HG02884 (cell line): ENCODE results near the gene PRPH2.

Experiments
- ATAC-seq: cut with Tn5 transposase; IDR thresholded peaks from one replicate; pipeline ENCODE4 v1.9.1; 2021; ENCODE audit warnings: mild to moderate bottlenecking, moderate library complexity; ENCODE audit not compliant: unreplicated experiment

The PRPH2 gene, protein sequence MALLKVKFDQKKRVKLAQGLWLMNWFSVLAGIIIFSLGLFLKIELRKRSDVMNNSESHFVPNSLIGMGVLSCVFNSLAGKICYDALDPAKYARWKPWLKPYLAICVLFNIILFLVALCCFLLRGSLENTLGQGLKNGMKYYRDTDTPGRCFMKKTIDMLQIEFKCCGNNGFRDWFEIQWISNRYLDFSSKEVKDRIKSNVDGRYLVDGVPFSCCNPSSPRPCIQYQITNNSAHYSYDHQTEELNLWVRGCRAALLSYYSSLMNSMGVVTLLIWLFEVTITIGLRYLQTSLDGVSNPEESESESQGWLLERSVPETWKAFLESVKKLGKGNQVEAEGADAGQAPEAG

DNA sequence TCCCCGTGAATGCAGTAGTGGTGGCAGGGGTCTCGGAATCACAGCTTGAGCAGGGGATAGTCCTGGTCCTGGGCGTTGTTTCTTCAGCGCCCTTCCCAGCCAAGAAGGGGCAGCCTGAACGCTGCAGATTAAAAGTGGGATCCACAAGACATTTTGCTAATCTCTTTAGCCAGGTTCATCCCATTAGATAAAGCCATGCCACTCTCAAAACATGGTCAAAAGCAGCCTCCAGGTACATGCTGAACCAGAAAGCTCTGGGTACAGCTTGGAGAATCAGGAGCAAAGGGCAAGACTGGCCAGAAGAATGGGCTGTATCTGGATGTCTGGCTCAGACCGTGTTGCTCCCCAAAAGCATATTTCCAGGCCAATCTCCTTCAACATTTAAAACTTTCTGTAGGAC is at the start of gene PRPH2:
PRPH2 (minus strand) TSS at position 101 of the 400 bp plus-strand sequence. CDS start 263 bp downstream, outside the sequence.
- ATAC-seq, result no peak

DNA sequence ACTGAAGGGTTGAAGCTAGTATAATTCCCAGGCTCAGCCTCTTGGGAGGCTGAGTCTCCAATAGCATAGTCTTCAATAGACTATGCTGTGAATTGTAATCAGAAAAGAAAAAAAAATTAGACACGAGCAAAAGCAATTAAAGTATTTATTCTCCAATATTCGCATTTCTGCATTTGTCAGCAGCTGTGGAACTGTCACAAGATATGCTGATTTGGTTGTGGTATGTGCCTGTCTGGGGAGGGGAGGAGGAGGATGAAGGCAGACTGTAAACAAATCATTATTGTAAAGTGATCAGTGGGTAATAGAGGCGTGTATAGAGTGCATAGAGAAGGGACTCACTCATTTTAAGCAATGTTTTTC is 49.3 kb upstream of the PRPH2 start:
- ATAC-seq, result no peak

- ATAC-seq, result no peak
These were observed 47.4 kb upstream of the PRPH2 start for GRCh38 chr6:42769836-42770235.

DNA sequence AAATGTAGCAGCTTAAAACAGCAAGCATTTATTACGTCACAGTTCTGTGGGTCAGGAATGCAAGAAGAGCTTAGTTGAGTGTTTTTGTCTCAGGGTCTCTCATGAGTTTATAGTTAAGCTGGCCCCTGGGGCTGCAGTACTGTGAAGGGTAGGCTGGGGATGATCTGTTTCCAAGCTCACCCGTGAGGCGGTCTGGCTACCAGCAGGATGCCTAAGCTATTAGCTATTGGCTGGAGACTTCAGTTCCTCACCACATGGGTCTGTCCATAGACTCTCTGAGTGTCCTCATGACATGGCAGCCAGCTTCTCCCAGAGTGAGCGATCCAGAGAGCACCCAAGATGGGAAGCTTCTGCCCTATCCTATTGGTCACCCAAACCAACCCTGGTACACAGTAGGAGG is 46.7 kb upstream of the PRPH2 start:
- ATAC-seq, result no peak

- no peak for ATAC-seq
These were observed 43.8 kb upstream of the PRPH2 start for GRCh38 chr6:42766163-42766670.

GRCh38 chr6:42764911-42765648 is 42.7 kb upstream of the PRPH2 start:
- ATAC-seq, result no peak

GRCh38 chr6:42762950-42763349 is 40.6 kb upstream of the PRPH2 start:
- ATAC-seq, result no peak

DNA sequence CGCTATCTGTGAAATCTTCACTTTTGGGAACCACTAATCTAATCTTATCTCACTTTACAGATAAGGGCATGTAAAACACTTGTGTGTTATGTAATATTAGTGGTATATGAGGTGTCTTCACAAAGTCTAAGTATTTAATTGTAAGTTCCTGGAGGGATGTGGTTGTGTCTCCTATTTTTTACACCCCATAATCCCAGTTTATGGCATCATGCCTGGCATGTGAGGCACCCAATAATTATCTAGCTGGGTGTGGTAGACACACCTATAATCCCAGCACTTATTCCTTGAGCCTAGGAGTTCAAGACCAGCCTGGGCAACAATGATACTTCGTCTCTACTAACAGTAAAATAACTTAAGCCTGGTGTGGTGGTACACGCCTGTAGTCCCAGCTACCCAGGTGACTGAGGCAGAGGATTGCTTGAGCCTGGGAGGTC is 40.0 kb upstream of the PRPH2 start:
- no peak for ATAC-seq

DNA sequence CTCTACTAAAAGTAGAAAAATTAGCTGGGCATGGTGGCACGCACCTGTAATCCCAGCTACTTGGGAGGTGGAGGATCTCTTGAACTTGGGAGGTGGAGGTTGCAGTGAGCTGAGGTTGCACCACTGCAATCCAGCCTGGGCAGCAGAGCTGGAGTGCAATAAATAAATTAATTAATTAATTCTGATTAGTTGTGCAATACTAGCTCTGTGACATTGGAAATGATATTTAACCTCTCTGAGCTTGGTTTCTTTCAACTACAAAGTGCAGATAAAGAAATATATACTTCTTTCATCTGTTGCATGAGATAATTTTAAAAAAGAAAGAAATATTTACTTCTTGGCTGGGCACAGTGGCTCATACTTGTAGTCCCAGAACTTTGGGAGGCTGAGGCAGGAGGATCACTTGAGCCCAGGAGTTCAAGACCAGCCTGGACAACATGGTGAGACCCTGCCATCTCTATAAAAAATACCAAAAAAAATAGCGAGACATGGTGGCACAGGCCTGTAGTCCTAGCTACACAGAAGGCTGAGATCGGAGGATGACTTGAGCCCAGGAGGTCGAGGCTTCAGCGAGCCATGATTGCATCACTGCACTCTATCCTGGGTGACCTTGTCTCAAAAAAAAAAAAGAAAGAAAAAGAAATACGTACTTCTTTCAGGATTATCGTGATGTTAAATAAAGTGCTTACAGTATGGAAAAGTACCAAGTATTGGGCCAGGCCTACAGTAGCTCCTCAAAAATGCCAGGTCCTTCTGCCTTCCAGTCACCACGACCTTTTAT is 39.1 kb upstream of the PRPH2 start:
- no peak for ATAC-seq

GRCh38 chr6:42758756-42759430 is 36.5 kb upstream of the PRPH2 start:
- no peak for ATAC-seq

DNA sequence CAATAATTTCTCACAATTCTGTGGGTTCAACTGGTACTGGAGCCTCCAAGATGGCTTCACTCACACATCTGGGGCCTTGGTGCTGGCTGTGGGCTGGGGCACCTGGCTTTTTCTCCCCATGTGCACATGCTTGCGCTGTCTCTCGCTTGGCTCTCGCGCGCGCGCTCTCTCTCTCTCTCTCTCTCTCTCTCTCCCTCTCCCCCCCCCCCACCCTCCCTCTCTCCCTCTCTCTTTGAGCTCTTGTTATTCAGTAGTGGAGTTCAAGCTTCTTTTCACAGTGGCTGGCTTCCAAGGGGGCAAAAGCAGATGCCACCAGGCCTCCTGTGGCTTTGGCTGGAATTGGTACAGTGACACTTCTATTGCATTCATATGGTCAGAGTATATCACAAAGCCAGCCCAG is 34.3 kb upstream of the PRPH2 start:
- no peak for ATAC-seq

DNA sequence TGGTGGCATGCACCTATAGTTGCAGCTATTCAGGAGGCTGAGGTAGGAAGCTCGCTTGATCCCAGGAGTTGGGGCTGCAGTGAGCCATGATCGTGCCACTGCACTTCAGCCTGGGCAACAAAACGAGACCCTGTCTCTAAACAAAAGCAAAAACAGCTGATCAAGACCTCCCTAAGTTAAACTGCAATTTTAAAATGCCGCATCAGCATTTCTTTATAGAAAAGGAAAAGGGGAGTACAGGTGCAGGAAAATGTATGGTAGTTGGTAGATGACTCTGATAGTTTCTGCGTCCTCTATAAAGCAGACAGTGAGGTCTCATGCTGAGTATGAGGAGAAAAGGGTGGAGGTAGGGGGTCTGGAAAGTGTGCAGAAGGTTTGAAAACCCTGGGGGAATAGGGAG is 32.4 kb upstream of the PRPH2 start:
- ATAC-seq, result no peak

GRCh38 chr6:42751055-42751454 is 28.7 kb upstream of the PRPH2 start:
- ATAC-seq, result no peak

- no peak for ATAC-seq
These were observed 26.0 kb upstream of the PRPH2 start for GRCh38 chr6:42748203-42748898.

DNA sequence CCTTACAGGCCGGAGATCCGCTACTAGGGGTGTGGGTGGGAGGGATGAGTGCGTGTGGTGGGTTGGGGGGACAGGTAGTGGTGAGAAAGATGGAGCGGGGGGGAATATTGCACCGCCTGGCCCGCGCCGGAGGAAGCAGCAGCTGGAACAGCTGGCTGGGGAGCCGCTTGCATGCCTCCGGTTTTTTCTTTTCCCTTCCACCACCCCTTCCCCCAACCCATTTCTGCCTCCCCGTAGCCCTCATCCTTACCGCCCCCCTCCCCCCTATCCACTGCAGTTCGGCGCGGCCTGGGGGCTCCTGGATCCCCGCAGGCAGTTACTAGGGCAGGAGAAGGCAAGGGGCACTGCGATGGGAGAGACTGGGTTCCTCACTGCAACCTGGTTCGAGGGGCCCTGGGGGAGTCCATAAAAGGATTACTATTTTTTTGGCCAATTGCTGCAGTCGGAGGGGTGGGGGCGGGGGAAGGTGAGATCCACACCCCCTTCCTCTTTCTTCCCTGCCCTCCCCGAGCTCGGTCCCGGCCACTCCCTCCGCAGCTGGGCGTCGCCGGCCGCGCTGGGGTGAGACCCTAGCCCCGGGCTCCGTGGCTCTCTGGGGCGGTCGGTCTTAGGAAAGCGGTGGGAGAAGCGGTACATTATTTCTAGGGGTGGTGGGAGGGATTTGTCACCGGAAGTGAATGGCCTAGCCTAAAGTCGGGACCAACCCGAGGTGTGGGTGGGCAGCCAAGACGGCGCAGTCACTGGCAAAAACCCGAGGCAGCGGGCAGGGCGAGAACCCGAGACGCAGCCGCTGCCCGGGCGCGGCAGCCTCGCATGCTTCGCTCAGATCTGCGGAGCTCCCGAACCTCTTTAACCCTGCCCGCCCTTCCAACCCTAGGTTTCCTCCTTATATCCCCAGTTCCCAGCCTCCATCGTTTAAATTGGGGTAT is 24.3 kb upstream of the PRPH2 start:
- ATAC-seq, result no peak

GRCh38 chr6:42745640-42746462 is 23.5 kb upstream of the PRPH2 start, which contains the start of gene TBCC:
Gene TBCC, minus strand, starts transcription at chr6:42746103. Its CDS starts 30 bp downstream, at chr6:42746073.
- ATAC-seq, result peak; percentile 64

DNA sequence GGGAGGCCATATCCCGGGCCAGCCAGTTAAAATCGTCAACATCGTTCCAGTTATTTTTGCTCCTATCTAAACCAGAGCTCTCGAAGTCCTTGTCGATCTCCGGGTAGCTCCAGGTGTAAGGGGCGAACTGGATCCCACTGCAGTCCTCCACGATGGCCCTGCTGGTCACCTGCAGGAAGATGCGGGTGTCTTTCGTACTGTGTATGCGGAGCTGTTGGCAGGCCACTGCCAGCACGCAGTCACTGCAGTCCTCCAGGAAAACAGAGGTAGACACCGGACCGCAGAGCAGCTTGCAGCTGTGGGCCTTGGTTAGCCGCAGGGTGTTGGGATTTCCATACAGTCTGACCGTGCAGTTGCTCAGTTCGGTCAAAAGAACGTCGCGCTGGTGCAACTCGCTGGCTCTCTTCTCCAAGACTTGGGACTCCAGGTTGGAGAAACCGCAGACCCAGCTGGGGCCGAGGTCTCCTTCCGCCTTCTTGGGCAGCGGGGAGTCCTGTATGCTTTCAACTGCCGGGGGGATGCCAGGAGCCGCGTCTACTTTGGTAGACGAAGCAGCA is 22.8 kb upstream of the PRPH2 start:
- no peak for ATAC-seq

GRCh38 chr6:42744351-42744893 is 22.0 kb upstream of the PRPH2 start:
- ATAC-seq, result no peak
